ENCODE results near the gene KIF19.

KIF19 gene

GRCh38 chr17:74292495-74292894 is 33.5 kb upstream of the KIF19 start:
- in situ Hi-C loops (cut with MboI; ENCODE audit: low pct_unique_long_range_greater_than_20kb, low sequenced_read_pairs, unreplicated experiment), result no loop called here
- DNase-seq (ENCODE audit: low spot score), result no peak
- TF ChIP-seq CTCF (IDR thresholded peaks at IDR 0.05; ENCODE audit: extremely low read depth, insufficient read depth, missing control alignments), result no peak

- no peak for DNase-seq (ENCODE audit: low spot score)
- in situ Hi-C loops (cut with MboI; ENCODE audit: low pct_unique_long_range_greater_than_20kb, low sequenced_read_pairs, unreplicated experiment), result no loop called here
- TF ChIP-seq CTCF (IDR thresholded peaks at IDR 0.05; ENCODE audit: extremely low read depth, insufficient read depth, missing control alignments), result no peak
Measured at GRCh38 chr17:74295625-74296547, 30.1 kb upstream of the KIF19 start.

GRCh38 chr17:74296548-74296936 is 29.5 kb upstream of the KIF19 start:
- in situ Hi-C loops (cut with MboI; ENCODE audit: low pct_unique_long_range_greater_than_20kb, low sequenced_read_pairs, unreplicated experiment), result no loop called here
- peak; percentile 57 for TF ChIP-seq CTCF (IDR thresholded peaks at IDR 0.05; ENCODE audit: extremely low read depth, insufficient read depth, missing control alignments)
- DNase-seq (ENCODE audit: low spot score), result no peak

- no peak for DNase-seq (ENCODE audit: low spot score)
- in situ Hi-C loops (cut with MboI; ENCODE audit: low pct_unique_long_range_greater_than_20kb, low sequenced_read_pairs, unreplicated experiment), result no loop called here
- no peak for TF ChIP-seq CTCF (IDR thresholded peaks at IDR 0.05; ENCODE audit: extremely low read depth, insufficient read depth, missing control alignments)
Measured at GRCh38 chr17:74297941-74298340, 28.1 kb upstream of the KIF19 start.

GRCh38 chr17:74298778-74299177 is 27.2 kb upstream of the KIF19 start:
- DNase-seq (ENCODE audit: low spot score), result no peak
- in situ Hi-C loops (cut with MboI; ENCODE audit: low pct_unique_long_range_greater_than_20kb, low sequenced_read_pairs, unreplicated experiment), result no loop called here
- TF ChIP-seq CTCF (IDR thresholded peaks at IDR 0.05; ENCODE audit: extremely low read depth, insufficient read depth, missing control alignments), result no peak

GRCh38 chr17:74299226-74300009 is 26.6 kb upstream of the KIF19 start:
- in situ Hi-C loops (cut with MboI; ENCODE audit: low pct_unique_long_range_greater_than_20kb, low sequenced_read_pairs, unreplicated experiment), result loop anchor here (10.0 kb wide), 1 partner anchor 55 kb away; no protein-coding TSS in a partner anchor
- no peak for DNase-seq (ENCODE audit: low spot score)
- no peak for TF ChIP-seq CTCF (IDR thresholded peaks at IDR 0.05; ENCODE audit: extremely low read depth, insufficient read depth, missing control alignments)
